ENCODE measurements around the gene ASB15.
"Not testable (repeated sequence)": the region's sequence is repeated elsewhere in the genome, so short reads cannot be mapped to it uniquely, and the experiment has no call there.

Gene ASB15

GRCh38 chr7:123598657-123599056 is 3.0 kb upstream of the ASB15 start:
- no peak for DNase-seq (ENCODE audit: low spot score)

DNA sequence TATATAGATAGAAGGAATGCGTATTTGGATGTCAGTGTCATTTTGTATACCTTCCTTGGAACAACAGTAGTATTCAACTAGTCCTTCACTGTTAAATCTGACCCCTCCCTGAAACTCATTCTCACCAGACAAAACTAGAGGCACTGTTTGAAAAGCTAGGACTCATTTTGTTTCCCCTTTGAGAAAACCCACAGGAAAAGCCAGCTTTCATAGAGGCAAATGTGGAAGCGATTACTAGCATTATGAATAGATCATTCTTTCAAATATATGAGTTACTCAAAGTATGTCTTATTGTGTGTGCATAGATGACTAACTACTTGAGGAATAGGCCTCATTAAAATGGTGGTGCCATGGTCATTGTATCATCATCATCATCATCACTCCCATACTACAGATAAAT is 1.9 kb upstream of the ASB15 start:
- no peak for DNase-seq (ENCODE audit: low spot score)

- DNase-seq (ENCODE audit: low spot score) = no peak
Measured at GRCh38 chr7:123600876-123601275, 745 bp upstream of the ASB15 start.

DNA sequence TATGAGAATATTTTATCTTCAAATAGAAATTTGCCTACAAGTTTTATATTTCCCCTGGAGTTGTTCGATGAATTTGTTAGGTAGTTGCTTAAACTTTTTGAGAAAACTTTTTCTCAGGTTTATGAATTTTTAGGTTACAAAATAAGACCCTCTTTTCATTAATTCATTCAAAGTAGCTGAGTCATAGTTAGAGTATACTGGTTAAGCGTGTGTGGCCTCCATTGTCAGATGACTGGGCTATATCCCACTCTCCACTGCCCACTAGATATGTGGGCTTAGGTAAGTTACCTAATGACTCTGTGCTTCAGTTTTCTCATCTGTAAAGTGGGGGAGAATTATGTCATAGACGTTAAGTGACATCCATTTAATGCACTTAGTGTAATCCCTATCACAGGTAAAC is 1.0 kb downstream of the ASB15 start:
- DNase-seq (ENCODE audit: low spot score) = no peak

DNA sequence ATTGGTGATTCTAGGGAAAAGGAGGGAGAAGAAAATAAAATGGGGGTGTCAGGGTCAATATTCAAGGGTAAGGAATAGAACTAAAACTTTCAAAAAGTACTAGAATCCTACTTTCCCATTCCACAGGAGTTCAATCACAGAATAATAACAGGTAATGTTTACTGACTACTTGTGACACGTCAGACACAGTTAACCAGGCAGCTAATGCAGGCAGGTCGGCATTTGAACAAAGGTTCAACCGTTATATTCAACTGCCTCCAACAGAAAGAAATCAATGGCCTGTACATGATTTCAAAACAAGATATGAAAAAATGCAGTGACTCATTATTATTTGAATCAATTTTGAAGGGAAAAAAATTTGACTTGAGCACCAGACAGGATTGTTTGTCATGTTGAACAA is 3.1 kb downstream of the ASB15 start:
- no peak for DNase-seq (ENCODE audit: low spot score)

DNA sequence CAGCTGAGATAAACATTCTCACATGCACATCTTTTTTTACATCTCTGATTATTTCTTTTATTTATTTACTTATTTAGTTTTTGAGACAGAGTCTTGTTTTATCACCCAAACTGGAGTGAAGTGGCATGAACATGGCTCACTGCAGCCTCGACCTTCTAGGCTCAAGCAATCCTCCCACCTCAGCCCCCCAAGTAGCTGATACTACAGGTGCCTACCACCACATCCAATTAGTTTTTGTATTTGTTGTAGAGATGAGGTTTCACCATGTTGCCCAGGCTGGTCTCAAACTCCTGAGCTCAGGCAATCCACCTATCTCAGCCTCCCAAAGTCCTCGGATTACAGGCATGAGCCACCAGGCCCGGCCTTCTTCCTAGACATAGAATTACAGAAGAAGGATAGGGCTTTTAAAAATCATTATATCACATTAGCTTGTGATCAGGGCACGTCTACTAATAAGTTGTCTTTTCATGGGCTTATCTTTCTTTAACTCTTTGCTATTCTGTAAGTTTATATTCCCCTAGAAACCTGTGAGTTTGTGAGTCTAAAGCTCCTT is 5.9 kb downstream of the ASB15 start:
- DNase-seq (ENCODE audit: low spot score) = no peak

DNA sequence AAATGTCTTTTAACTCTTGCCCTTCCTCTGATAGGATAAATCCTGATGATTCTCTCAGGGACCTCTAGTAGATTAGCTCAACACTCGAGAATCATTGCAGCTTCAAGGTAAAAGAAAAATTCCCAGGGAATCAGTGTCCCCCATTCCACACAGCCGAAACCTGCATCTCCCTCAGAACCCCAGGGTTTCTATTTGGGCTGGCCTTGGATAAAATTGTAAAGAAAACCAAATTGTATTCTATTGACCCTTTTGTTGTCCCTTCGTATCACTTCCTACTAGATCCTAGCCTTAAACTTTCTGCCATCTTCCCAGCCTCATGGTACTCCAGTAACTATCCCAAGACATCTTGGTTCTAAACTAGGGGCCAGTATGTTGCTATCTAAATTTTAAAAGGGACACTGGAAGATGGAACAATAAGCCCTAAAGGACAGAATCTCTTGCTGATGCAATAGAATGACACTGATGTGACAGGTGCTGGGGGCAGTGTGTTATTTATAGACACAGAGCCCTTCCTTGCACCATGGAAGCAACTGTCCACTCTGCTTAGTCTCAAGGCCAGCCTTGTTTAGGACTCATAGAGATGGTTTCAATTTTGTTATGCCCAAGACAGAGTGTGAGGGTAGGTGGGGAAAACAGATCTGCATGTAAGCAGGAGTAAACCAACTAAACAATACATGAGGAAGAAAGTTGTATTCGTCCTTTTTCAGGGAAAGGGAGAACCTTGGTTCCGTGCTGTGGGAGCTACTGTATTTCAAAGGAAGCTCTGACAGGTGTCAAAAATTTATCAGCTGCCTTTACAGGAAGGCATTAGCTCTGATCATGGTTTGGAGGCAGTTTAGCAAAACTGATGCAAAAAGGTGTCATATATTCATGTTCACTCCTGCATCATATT is 7.6 kb downstream of the ASB15 start:
- no peak for DNase-seq (ENCODE audit: low spot score)

DNA sequence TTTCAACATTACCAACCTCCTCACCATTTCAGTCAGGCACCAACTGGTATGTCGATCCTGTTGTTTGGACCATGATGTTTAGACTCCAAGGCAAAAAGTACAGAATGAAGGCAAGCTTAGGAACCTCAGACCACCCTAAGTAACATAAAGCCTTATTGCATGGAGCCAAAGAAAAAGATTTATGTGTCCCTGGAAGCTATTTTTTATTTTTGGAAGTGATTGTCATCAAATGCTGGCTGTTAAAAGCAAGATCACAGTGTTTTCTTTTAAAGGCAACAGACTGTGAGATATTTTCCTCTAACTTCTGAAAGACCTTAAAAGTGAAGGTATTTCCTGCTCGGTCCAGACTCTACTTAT is 8.2 kb downstream of the ASB15 start:
- no peak for DNase-seq (ENCODE audit: low spot score)

GRCh38 chr7:123612024-123612423 is 10.4 kb downstream of the ASB15 start:
- no peak for DNase-seq (ENCODE audit: low spot score)

- DNase-seq (ENCODE audit: low spot score) = no peak
Measured at GRCh38 chr7:123615344-123615743, 13.7 kb downstream of the ASB15 start.

DNA sequence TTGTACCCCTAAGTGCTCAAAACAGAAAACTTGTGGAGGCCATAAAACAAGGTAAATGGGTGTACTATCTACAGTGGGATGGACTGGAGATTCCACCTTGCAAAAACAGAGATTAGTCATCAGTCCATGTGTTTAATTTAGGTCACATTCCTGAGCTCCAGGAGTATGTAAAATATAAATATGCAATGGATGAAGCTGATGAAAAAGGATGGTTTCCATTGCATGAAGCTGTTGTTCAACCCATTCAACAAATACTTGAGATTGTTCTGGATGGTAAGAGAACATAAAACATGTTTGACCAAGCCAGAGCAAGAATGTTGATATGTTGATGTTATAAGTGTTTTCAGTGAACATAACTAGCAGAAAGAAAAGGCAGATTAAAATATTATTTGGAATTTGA is 14.6 kb downstream of the ASB15 start:
- no peak for DNase-seq (ENCODE audit: low spot score)

DNA sequence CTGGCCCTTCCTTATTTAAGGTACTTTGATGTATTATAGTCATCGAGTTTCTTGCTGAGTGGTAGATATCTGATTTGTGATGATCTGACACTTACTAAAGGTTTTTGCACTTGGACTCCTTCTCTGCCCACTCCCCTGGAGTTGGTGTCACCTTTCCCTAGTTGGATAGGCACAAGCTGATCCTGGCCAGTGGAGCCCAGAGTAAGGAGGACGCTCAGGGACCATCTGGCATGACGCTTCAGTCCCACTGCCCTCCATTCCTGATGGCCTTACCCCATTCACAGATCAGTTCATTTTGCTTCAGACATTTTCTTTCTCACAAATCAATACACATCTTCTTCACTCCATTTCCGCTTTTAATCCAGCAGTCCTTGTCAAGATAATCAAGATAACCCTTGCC is 20.1 kb downstream of the ASB15 start:
- no peak for DNase-seq (ENCODE audit: low spot score)

DNA sequence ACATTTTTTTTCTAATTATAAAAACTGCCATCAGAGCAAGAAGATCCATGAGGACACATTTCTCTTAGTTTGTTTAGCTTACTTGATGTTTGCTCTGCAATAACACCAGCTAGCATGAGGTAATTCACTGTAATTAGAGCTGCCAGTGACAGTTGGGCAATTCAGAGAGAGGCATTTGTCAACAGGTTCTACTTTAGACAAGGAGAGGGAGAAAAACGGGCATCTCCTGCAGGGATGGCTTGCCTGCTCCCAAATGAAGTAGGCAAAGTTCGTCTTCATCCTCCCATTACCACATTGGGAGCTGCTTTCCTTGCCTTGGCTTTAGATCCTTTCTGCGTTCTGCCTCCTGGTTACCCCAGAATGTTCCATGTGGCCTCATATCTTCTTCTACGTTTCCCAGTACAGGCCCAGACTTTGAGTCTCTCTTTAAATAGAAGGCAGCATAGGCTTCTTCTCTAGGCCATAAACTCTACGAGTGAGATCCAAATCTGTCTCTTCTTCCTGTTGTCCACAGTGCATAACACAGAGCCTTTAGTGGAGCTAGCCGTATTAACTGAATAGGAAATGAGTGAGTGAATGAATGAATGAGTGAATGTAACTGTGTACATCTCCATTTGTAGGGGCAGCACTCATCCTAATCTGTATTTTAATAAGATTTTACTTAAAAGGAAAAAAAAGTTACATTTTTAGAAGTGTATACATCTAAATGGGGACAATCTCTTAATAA is 21.2 kb downstream of the ASB15 start:
- no peak for DNase-seq (ENCODE audit: low spot score)

GRCh38 chr7:123624527-123625183 is 23.0 kb downstream of the ASB15 start:
- DNase-seq (ENCODE audit: low spot score) = peak; percentile 59

- DNase-seq (ENCODE audit: low spot score) = no peak
Measured at GRCh38 chr7:123625254-123625653, 23.6 kb downstream of the ASB15 start.

GRCh38 chr7:123627851-123628250 is 26.2 kb downstream of the ASB15 start:
- no peak for DNase-seq (ENCODE audit: low spot score)

DNA sequence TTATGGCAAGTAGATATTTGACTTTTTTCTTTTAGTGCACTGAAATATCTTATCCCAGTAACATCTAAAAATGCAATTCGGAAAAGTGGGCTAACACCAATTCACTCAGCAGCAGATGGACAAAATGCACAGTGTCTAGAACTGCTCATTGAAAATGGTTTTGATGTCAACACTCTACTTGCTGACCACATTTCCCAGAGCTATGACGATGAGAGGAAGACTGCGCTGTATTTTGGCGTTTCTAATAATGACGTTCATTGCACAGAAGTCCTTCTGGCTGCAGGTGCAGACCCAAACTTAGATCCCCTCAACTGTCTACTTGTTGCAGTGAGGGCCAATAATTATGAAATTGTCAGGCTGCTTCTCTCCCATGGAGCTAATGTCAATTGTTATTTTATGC is 27.2 kb downstream of the ASB15 start:
- no peak for DNase-seq (ENCODE audit: low spot score)

GRCh38 chr7:123629281-123629680 is 27.7 kb downstream of the ASB15 start:
- no peak for DNase-seq (ENCODE audit: low spot score)

GRCh38 chr7:123632808-123633207 is 31.2 kb downstream of the ASB15 start:
- DNase-seq (ENCODE audit: low spot score) = no peak

DNA sequence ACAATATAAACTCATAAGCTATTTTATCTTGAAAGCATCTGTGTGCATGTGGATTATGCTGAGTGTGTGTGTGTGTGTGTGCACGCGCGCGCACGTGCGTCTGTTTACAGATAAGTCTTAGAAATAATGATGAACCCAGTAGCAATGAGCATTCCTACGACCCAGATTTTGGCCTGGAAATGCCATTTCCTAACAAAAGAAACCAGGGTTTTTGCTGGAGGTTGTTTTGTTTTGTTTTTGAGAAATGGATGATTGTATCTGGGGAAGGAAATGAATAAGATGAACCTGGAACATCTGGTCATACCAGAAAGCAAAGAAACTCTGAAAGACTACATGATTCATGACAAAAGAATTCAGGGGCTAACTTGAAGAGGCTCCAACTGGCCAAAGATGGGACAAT is 31.9 kb downstream of the ASB15 start:
- no peak for DNase-seq (ENCODE audit: low spot score)

- not testable (repeated sequence) for DNase-seq (ENCODE audit: low spot score)
Measured at GRCh38 chr7:123634011-123634573, 32.5 kb downstream of the ASB15 start.
